NOMO-1 (cell line): Measurements from ENCODE around the gene PLA2G15.
A peak's percentile ranks its signal among the peaks of the same experiment; 100 is the strongest.
"Not testable (repeated sequence)": the region's sequence is repeated elsewhere in the genome, so short reads cannot be mapped to it uniquely, and the experiment has no call there.

Source experiments
- DNase-seq, 2 experiments: peaks; one replicate each; lab custom pipeline; 2025; ENCODE audit not compliant: unreplicated experiment in 2 of 2; lab: John Stamatoyannopoulos, UW

The PLA2G15 gene

DNA sequence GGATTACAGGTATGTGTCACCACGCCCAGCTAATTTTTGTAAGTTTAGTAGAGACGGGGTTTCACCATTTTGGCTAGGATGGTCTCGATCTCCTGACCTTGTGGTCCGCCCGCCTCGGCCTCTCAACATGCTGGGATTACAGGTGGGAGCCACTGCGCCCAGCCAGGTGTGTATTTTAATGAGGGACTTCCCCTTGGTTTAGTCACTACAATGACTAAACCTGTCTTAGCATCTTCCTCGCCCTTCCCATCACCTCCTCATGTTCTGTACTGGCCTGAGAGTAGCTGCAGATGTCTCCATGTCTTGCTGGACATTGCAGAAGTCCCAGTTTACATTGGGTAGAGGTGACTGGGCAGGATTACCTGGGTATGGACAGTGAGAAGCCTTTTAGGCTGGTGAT lies 28.7 kb downstream of the PLA2G15 start:
- no peak for DNase-seq

DNA sequence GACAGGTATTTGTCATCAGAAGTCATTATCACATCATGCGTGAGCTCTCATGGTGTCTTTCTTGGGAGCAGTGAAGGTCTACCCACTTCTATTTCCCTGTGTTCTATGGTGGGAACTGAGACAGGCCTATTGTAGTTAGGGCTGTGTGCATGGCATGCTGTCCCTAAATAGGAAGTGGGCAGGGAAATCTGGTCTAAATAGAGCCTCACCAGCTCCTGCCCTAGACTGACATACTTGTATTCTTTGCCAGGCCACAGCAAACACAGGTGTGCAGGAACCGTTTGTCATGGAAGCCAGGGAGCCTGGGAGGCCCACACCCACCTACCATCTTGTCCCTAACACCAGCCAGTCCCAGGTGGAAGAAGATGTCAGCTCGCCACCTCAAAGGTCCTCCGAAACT lies 29.3 kb downstream of the PLA2G15 start:
- DNase-seq = no peak

DNA sequence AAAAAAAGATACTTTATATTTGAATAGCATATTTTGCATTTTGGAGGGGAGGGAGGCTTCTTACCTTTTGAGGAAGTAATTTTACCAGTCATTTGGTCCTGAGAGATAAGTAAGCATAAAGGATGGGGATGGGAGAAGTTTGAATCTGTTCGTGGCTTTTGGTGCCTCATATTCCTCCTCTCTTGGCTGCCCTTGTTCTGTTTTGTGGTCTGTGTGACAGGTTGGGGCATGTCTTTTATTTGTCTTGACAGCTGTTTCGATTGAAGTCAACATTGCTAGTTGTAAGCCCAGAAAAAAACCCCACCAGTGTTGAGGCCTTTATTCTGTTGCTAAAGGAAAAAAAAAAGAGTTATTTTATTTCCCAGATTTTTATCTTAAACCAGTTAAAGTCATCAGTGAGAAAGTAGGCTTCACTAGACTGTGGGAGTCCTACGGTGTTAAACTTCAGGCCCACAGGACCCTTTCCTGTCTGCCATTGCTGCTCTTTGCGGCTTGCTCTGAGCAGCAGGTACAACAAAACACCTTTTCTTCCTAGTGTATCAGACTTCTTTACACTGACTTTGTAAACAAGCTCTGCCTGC lies 30.5 kb downstream of the PLA2G15 start:
- peak; percentile 31 to 63 for DNase-seq

DNA sequence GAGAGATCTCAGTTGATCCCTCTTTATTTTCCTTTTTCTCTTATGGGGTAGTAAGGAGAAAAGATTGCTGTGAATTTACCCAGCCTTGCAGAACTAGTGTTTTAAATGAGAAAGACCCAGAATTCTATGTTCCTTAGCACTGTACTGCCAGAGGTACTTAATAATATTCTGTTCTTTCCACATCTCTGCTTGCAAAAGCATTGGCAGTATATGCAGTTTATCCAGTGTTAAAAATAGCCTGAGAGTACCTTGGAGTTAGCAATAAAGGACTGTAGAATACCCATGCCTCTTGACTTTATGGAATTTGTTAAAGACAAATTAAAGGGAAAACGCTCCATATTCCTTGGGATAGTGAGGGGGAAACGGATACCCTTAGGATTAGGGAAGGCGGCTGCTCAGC lies 31.1 kb downstream of the PLA2G15 start:
- DNase-seq = no peak

DNA sequence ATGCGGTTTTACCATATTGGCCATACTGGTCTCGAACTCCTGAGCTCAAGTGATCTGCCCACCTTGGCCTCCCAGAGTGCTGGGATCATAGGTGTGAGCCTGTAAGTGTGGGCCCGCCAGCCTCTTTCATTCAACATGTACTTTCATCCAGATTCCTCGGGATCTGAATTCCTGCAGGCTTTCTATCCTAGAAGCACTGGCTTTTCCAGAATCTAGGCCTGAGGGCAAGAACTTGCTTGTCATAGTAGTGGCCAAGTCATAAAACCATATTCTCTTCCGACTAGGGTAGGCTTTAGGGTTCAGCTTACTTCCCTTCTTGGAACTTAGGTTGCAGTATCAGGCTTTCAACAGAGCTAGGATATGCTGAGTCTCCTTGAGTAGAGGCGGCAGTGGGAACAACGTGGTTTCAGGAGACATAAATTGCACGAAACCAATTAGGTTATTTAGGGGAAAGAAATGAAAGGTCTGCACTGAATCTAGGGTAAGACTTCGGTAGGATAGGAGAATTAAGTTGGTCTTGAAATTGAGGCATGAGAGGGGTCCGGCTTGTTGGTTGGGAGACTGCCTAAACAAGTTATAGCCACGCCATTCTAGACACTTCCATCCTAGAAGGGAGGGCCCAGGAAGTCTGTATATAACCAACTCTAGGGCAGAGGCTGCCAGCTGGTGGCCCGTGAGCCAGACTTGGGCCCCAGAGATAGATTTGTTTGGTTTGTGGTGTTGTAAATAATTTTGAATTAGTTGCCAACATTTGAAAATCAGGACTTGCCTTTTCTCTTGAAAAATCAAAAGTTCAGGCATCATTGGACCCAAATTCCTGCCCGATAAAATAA lies 34.8 kb downstream of the PLA2G15 start:
- no peak for DNase-seq

DNA sequence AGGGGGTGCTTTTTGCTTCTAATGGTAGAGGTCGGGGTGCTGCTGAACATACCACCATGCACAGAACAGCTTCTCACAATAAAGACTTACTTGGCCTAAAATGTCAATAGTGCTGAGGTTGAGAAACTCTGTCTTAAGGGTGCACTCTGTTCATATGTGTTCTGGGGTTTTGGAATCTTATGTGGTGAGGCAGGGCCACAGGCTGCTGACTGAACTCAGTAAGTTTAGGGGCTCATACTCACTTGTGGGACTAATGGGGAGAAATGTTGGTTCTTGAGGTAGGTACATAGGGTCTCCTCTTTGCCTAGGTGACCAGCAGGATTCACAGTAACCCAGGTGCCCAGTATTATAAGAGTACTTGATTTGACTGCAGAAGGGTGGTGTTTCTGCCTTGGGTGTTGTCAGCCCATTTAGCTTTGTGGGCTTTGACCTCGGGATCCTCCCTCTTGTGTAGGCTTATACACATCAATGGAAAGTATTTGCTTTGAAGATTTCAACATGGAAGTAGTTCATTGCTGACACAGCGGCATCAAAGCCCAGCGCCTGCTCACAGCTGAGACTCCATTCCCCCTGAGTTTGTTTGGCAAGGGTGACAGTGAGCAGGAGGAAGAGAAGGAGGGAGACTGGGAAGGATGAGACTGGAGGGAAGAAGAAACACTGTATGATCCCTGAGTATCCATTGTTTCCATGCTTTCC lies 36.3 kb downstream of the PLA2G15 start:
- no peak for DNase-seq

DNA sequence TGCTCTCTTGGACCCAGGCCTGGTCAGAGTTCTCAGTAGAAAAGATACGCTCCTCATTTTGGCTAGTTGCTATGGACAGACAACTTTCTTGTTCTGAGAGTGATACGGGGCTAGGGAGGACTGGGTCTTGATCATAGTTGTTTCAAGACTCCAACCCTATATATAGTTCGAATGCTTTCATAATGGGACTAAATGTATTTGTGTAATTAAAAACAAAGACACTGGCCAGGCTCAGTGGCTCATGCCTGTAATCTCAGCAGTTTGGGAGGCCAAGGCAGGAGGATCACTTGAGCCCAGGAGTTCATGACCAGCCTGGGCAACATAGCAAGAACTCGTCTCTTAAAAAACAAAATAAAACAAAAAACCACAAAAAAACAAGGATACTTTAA lies 36.9 kb downstream of the PLA2G15 start:
- no peak for DNase-seq

DNA sequence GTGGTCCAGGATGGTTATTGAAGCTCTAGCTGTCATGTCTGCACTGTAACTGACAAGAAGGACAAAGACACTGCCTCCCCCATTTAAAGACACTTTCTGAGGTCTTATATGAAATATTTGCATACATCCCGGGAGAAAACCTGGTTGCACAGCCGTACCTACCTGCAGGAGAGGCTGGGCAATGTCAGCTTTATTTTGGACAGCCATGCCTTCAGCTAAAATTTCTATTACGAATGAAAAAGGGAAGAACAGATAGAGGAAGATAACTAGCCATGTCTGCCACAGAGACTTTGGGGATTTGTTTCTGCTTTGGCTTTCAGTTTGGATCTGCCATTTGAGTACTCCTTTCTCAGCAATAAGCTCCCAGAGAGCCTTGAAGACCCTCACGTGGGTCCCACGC lies 38.2 kb downstream of the PLA2G15 start:
- peak in 1 of 2 experiments; percentile 37 for DNase-seq

DNA sequence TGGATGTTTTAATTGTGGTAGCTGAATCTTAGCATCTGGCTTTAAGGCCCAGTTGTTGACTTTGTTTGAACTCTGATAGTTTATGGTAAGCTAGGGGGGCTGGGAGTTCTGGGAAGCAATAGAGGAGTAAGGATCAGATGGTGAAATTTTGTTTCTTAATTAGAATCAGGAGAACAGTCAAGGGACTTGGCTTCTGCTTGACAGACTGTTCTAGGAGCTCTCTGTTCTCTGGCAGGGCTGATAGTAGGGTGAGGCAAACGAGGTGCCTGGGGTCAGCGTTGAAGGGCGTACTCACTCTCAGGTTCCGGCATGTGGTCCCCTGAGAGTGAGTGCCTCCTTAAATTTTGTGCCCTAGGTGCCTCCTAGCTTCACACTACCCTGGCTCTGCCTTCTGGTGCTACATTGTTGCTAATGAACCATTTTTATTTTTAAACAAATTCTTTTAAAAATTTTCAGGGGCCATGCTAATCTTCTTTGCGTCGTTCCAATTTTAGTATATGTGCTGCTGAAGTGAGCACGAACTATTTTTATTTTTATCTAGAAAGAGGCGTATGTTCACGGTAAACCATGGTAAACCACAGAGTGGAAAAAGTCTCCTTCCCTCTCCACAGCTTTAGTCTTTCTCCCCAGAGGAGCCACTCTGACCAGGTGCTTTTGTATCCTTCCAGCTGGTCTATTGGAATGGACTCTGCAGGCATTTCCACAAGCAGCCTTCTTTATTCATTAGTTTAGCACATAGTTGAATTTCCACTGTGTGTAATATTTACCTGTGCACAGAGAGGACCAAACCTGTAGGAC lies 38.8 kb downstream of the PLA2G15 start:
- DNase-seq = no peak

DNA sequence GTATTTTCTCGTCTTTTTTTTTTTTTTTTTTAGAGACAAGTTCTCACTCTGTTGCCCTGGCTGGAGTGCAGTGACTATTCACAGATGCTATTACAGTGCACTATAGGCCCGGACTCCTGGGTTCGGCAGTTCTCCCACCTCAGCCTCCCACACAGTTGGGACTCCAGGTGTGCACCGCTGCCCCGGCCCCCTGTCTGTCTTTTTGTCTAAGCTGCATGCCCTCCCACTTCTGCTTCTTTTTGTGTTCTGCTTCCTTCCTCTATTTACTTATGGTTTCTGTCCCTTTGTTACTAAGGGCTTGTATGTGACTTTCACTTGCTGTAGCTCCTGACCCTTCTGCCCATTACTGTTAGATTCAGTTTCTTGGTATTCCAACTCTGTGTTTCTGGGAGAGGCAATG lies 39.7 kb downstream of the PLA2G15 start:
- peak; percentile 74 to 79 for DNase-seq

DNA sequence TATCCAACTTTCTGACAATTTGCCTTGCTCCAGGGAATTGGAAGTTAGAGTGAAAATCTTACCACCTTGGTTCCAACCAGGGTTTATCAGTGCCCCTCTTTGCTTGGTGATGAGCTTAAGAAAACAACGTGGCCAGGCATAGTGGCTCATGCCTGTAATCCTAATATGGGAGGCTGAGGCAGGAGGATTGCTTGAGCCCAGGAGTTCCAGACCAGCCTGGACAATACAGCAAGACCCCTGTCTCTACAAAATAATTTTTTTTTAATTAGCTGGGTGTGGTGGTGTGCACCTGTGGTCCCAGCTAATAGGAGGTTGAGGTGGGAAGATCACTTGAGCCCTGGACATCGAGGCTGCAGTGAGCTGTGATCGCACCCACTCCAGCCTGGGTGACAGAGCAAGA lies 40.5 kb downstream of the PLA2G15 start:
- no peak for DNase-seq

DNA sequence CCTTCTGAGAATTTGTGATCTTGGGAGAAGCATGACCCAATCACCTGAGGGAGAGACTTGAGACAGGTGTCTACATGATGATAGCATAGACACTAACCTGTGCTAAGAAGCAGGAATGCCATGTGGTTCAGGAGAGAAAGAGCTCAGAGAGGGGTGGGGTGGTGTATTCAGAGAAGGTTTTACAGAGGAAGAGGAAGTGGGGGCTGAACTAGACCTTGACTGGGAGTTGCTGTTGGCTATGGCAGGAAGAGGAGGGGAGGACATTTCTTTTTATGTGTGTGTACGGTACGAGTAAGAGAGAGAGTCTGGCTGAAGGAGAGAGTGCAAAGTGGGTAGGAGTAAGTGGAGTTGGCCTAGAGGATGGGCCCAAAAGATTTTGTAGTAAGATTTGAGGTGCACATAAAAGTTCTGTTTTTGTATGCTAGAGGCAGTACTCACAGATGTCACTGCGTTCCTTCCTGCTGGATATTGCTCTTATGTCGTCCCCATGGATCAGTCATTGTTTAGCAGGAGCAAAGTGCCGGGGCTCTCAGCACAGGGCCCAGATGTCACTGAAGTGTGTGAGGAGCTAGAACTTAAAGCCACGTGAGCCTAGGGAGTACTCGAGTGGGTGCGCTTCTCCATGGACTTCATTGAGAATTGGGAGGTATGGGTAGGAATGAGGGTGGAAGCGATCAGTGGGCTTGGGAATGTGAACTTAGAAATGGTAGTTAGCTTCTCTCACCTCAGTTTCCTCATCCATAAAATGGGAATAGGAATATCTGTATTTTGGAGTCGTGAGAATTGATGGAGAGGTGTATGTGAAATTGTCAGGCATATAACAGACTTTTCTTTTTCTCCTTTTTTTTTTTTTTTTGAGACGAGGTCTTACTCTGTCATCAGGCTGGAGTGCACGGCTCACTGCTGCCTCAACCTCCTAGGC lies 41.2 kb downstream of the PLA2G15 start:
- DNase-seq = peak; percentile 61 to 69

DNA sequence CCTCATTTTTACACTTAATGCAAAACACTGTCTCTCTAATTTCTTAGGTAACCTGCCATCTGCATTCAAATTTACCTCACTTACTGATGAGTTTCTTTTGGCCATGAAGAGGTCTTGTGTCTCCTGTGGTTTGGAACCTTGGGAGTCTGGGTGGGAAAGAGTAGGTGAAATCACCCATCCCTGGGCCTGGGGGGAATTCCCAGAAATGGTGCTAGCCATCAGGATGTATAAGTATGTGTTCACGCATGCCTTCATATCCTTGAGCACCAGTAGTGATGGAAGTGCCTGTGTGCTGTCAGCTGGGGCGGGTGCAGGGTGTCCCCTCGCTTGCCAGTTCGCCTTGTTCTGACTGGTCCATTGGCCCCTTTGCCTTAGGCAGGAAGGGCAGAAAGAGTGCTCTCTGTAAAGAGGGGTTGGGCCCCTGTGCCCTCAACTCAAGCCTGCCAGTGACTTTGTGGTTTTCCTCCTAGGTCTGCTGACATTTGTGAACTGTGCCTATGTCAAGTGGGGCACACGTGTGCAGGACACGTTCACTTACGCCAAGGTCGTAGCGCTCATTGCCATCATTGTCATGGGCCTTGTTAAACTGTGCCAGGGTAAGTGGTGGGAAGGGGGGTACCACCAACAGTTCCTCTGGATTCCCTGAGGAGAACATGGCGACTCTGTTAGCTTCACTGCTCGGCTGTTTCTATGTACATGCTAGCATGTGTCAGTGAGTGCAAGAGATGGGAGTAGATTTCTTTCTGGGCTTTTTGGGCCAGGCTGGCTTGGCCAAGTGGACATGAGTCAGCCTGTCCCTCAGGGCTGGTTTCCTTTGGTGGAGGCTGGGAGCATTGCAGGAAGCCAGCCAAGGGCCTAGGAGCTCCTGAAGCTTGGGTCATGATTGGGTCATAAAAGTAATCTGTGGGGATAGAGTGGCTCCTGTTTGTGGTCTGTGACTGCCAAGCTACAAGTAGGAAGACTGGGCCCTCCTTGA lies 42.4 kb downstream of the PLA2G15 start:
- DNase-seq = no peak

DNA sequence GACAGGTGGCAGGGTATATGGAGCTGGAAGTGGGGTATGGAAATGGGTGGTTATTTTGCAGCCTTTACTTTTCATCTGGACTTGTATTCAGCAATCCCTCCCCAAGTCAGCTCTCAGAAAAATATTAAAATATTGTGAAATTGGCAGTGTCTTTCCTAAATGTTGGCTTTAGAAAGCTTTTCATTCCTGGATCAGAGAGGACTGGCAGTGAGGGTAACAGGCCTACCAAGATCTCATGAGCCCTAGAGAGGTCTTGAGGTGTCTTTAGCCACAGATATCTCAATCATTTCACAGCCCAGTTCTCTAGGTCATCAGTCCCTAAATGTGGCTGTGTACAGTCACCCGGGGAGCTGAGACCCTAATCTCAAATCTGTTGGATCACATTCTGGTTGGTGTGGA lies 43.1 kb downstream of the PLA2G15 start:
- DNase-seq = no peak

DNA sequence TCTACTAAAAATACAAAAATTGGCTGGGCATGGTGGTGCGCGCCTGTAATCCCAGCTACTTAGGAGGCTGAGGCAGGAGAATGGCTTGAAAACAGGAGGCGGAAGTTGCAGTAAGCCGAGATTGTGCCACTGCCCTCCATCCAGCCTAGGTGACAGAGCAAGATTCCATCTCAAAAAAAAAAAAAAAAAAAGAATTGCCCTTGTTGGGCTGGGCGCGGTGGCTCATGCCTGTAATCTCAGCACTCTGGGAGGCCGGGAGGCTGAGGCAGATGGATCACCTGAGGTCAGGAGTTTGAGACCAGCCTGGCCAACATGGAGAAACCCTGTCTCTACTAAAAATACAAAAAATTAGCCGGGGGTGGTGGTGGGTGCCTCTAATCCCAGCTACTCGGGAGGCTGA lies 43.6 kb downstream of the PLA2G15 start:
- not testable (repeated sequence) for DNase-seq

DNA sequence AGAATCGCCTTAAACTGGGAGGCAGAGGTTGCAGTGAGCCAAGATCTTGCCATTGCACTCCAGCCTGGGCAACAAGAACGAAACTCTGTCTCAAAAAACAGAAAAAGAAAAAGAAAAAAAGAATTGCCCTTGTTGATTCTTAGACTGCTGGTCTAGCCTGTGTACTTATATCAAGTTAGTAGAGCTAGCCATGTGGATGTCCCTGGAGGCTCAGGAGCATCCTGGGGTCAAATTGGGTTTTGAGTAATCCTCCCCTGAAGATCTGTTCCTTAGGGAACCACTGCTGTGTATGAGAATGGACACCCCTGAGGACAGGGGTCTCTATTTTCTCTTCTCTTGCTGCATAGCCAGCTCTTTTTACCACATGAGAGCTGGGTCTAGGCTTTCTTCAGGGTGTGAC lies 44.0 kb downstream of the PLA2G15 start:
- no peak for DNase-seq

DNA sequence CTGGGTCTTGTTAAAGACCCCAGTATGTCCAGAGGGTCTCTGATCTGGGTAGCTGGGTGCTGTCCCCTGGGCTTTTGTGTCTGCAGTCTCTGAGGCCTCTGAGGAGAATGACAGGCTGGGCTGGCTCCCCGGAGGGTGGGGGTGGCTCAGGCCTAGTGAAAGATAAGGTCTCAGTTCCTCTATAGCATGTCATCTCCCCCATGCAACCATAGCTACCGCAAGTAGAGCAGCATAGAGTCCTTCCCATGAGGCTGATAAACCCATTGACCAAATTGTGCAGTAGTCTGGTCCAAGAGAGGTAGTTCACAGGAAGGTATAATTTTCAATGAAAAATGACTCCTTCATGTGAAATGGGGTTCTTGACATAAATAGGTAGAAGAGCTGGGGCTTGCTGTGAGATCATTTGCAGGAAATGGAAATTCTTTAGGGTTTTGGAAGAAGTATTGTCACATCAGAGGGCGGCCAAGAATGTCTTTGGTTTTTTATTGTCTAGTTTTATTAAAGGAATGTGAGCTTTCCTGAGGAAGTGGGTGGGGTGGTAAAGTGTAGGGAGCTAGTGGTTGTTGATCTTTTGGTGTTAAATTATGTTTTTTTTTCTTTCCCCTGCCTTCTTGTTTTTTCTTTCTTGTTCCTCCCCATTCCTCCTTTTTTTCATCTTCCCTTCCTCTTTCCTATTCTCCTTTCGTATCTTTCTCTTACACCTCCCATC lies 44.6 kb downstream of the PLA2G15 start:
- DNase-seq = peak in 1 of 2 experiments; percentile 20

DNA sequence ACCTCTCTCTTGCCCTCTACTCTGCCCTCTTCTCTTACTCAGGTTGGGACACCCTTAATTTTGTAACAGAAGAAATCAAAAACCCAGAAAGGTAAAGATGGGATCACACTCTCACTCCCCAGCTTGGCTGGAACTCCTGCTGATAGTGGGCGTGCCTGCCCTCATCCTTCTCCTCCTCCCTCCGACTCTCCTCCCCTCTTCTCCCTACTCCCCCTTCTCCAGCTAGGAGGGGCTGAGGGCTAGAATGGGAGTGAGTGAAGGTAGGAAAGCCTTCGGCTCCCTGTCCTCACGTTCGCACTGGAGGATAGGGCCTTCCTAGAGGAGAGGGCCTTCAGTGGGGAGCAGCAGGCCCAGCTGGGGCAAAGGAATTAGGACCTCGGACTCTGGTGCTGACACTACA lies 45.3 kb downstream of the PLA2G15 start:
- DNase-seq = no peak
